ENCODE measurements around the gene NOP58.
A peak's percentile ranks its signal among the peaks of the same experiment; 100 is the strongest.

GRCh38 chr2:202237787-202238233, 27.8 kb upstream of the NOP58 start:
- TF ChIP-seq SMC3 (IDR thresholded peaks at IDR 0.05; ENCODE audit: low read depth, low read length) (0 out of 2 replicates have a peak, but pooled peaks have one; percentile 2), CTCF (conservative IDR thresholded peaks at IDR 0.05; ENCODE audit: low read depth, low read length) (no peak), MXI1 (IDR thresholded peaks at IDR 0.05; ENCODE audit: borderline replicate concordance, low read depth, low read length) (no peak), CEBPB (IDR thresholded peaks at IDR 0.05; ENCODE audit: low read depth, low read length) (no peak), POLR2A (IDR thresholded peaks at IDR 0.05; ENCODE audit: low read depth, low read length) (peak; percentile 37), ELK1 (IDR thresholded peaks at IDR 0.05; ENCODE audit: borderline replicate concordance, low read depth, low read length) (no peak), RAD21 (IDR thresholded peaks at IDR 0.05; ENCODE audit: low read length) (no peak)

Data from IMR-90 (cell line).